ENCODE data around the gene SNORC.

Gene SNORC

DNA sequence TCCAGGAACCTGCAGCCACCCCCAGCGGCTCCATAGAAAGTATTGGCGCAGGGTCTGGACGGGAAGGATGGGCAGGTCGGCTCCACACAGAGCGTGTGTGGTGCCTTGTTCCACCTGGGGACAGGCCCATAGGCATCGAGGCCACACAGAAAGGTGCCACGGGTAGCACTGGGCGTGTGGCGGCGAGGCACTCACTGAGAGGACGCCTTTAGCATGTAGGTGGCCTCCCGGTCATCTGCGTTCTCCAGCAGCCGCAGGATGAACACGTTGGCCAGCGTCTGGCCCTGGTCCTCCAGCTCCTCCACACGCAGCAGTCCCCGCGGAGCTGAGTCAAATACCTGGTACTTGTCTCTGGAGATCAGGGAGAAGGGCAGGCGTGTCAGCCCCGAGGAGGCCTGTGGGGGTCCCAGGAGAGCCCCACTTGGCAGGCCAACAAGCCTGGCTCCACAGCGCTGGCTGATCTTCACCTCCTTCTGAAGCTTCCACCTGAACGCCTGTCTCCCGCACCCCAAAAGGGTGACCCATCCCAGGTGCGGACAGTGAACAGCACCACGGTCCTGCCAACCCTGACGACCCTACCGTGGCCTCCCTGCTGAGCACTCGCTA lies 13.2 kb downstream of the SNORC start:
- Histone ChIP-seq H3K4me2 (no peak overlapping the region), H3K4me1 (peaks cover 0 to 9% (median 6%) of the 10 kb centered on the region in 10 experiments; a peak in 8 of 20 replicates), H4K20me1 (peaks cover 0 to 26% (median 0%) of the 10 kb centered on the region in 11 experiments; a peak in 5 of 22 replicates), H3K4me3 (no peak overlapping the region), H3K36me3 (no peaks in the 10 kb centered on the region), H3K27me3 (peaks cover 2 to 9% (median 7%) of the 10 kb centered on the region in 11 experiments), H3K9ac (no peak overlapping the region), H3K27ac (no peak overlapping the region), H3K9me3 (replicated peaks in 1 of 11) (no peaks in the 10 kb centered on the region)
- no peak for TF ChIP-seq Cebpa-rat (IDR thresholded peaks at IDR 0.05)

DNA sequence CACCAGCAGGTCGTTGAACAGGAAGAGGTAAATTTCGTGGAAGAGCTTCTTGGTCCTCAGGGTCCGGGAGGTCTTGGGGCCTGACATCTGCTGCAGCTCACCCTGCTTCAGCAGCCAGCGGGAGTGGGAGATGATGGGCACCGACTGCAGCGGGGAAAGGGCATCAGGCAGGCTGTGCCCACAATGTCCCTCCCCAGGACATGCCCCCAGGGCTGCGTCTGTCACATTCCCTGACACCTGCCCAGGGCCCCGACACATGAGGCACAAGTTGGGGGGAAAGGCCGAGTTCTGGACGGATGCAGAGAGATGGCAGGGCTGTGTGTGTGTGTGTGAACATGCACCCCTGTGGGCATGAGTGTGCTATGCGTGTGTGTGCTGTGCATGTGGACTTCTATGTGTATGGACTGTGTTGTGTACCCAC lies 13.9 kb downstream of the SNORC start:
- H3K27me3 ChIP-seq: peaks cover 0 to under 1% (median 0%) of the 10 kb centered on the region in 11 experiments; a peak in 3 of 22 replicates
- no peak for TF ChIP-seq Cebpa-rat (IDR thresholded peaks at IDR 0.05)
- H4K20me1 ChIP-seq: peaks cover 0 to 19% (median 0%) of the 10 kb centered on the region in 11 experiments; a peak in 4 of 22 replicates
- H3K4me1 ChIP-seq: peaks cover 0 to 9% (median 6%) of the 10 kb centered on the region in 10 experiments; a peak in 8 of 20 replicates
- no peak overlapping the region for H3K4me2 ChIP-seq
- H3K4me3 ChIP-seq: no peak overlapping the region
- no peak overlapping the region for H3K27ac ChIP-seq
- H3K9ac ChIP-seq: no peak overlapping the region
- H3K36me3 ChIP-seq: no peaks in the 10 kb centered on the region
- H3K9me3 ChIP-seq (replicated peaks in 1 of 11): no peaks in the 10 kb centered on the region

DNA sequence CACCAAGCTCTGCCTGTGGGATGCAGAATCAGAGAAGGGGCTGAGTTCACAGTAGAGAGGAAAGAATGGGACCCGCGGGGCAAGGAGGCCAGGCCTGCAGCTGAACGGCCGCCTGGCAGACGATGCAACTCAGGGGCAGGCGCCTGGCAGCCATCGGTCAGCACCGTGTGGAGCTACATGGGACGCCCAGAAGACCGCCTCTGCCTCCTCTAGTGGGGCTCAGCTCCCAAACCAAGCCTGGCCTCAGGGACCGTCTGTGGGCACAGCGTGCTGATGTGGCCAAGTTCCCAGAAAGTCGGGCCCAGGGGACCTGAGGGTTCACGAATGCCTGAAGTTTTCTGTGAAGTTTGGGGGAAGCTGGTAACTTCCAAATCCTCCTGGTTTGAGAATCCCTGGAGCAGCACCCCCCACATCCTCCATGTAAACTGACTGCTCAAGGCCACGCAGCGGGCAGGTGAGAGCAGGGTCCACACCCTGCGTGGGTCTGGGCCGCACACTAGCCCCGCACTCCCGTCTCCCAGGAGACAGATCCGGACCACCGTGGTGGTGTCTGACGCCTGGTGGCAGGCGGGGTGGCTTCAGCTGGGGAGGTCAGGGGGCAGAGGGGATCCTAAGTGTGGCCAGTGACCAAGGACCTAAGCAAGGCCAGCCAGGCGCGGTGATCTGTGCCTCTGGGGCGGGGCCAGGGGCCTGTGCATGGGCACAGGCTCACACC lies 14.6 kb downstream of the SNORC start:
- no peak for TF ChIP-seq Cebpa-rat (IDR thresholded peaks at IDR 0.05)
- no peak overlapping the region for H3K4me2 ChIP-seq
- no peaks in the 10 kb centered on the region for H3K27me3 ChIP-seq
- no peaks in the 10 kb centered on the region for H3K36me3 ChIP-seq
- H3K4me3 ChIP-seq: no peak overlapping the region
- H3K27ac ChIP-seq: no peak overlapping the region
- no peak overlapping the region for H3K9ac ChIP-seq
- no peaks in the 10 kb centered on the region for H3K9me3 ChIP-seq (replicated peaks in 1 of 11)
- H3K4me1 ChIP-seq: peaks cover 0 to 9% (median 6%) of the 10 kb centered on the region in 10 experiments; a peak in 8 of 20 replicates
- peaks cover 0 to 12% (median 0%) of the 10 kb centered on the region in 11 experiments; a peak in 3 of 22 replicates for H4K20me1 ChIP-seq

DNA sequence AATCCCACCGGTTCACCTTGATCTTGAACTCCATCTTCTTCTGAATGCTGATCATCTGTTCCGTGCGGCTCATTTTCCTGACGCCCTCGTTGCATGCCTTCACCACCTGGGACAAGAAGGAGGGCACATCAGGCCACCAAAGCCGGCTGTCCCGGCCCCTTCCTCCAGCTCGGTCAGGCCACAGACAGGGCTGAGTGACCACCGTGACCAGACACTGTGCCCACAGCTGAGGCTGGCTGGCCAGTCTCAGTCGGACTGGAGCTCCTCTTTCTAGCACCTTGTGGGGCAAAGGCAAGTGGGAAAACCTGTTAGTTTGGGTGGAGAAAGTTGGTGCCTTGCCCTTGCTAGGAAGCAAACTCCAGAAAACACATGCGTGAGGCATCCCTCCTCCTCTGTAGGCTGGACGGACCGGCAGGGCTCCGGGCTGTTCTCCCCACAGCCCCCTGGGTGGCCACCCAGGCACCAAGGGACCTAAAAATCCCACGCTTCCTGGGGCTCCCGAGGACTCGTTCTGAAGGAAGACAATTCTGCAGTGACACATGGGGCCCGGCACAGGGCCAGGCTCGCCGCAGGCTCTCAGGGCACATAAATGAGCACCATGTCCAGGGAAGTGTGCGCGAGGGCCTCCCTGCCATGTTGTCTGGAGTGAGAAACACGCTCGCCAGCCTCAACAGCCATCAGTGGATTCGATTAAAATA lies 15.3 kb downstream of the SNORC start:
- H3K27ac ChIP-seq: no peak overlapping the region
- H3K36me3 ChIP-seq: no peaks in the 10 kb centered on the region
- H3K9ac ChIP-seq: no peak overlapping the region
- H3K9me3 ChIP-seq (replicated peaks in 1 of 11): no peaks in the 10 kb centered on the region
- no peaks in the 10 kb centered on the region for H3K27me3 ChIP-seq
- H3K4me3 ChIP-seq: no peak overlapping the region
- no peak for TF ChIP-seq Cebpa-rat (IDR thresholded peaks at IDR 0.05)
- H3K4me2 ChIP-seq: no peak overlapping the region
- peaks cover 0 to 12% (median 0%) of the 10 kb centered on the region in 11 experiments; a peak in 3 of 22 replicates for H4K20me1 ChIP-seq
- H3K4me1 ChIP-seq: peaks cover 0 to 8% (median 6%) of the 10 kb centered on the region in 10 experiments; a peak in 9 of 20 replicates

DNA sequence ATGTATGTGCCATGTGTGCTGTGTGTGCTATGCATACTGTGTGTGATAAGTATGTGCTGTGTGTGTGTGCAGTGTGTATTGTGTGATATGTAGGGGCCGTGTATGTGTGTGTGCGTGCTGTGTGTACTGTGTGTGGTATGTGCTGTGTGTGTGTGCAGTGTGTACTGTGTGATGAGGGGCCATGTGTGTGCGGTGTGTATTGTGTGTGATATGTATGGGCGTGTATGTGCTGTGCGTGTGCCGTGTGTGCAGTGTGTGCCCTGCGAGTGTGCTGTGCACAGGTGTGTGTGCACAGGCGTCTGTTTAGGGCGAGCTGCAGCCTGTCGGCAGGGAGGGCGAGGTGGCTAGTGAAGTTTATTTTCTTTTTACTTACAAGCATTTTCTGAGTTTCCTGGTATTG lies 16.1 kb downstream of the SNORC start:
- H3K27ac ChIP-seq: no peak overlapping the region

DNA sequence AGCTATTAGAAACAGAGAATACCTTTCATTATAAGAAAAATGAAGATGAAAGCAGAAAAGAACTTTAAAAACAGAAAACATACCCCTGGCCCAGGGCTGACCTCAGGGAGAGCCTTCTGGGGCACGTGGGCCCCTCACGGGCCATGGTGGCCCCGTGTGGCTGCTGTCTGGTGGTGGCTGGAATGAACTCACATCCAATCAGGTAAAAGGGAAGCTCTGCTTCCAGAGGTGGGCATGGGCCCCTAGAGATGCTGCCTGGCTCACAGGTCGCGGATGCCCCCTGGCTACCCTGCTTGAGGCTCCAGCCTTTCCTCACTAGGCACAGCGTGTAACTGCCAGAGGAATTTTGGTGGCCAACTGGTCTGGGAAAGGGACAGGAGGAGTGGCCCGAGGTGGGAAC lies 16.6 kb downstream of the SNORC start:
- Histone ChIP-seq H4K20me1 (peaks cover 0 to 12% (median 0%) of the 10 kb centered on the region in 11 experiments; a peak in 2 of 22 replicates), H3K27me3 (no peaks in the 10 kb centered on the region), H3K9me3 (replicated peaks in 1 of 11) (no peaks in the 10 kb centered on the region), H3K9ac (no peak overlapping the region), H3K36me3 (no peaks in the 10 kb centered on the region), H3K4me1 (peaks cover 0 to 10% (median 9%) of the 10 kb centered on the region in 10 experiments; a peak in 16 of 20 replicates), H3K4me3 (no peak overlapping the region), H3K4me2 (no peak overlapping the region), H3K27ac (no peak overlapping the region)
- no peak for TF ChIP-seq Cebpa-rat (IDR thresholded peaks at IDR 0.05)

More for the DNA sequence above, 16.1 kb downstream of the SNORC start:
- Histone ChIP-seq H3K4me3 (no peak overlapping the region), H3K36me3 (no peaks in the 10 kb centered on the region), H3K4me2 (no peak overlapping the region), H3K9ac (no peak overlapping the region), H3K4me1 (peaks cover 0 to 8% (median 7%) of the 10 kb centered on the region in 10 experiments; a peak in 16 of 20 replicates), H3K27me3 (no peaks in the 10 kb centered on the region), H3K9me3 (replicated peaks in 1 of 11) (no peaks in the 10 kb centered on the region), H4K20me1 (peaks cover 0 to 12% (median 0%) of the 10 kb centered on the region in 11 experiments; a peak in 2 of 22 replicates)
- TF ChIP-seq Cebpa-rat (IDR thresholded peaks at IDR 0.05): no peak

DNA sequence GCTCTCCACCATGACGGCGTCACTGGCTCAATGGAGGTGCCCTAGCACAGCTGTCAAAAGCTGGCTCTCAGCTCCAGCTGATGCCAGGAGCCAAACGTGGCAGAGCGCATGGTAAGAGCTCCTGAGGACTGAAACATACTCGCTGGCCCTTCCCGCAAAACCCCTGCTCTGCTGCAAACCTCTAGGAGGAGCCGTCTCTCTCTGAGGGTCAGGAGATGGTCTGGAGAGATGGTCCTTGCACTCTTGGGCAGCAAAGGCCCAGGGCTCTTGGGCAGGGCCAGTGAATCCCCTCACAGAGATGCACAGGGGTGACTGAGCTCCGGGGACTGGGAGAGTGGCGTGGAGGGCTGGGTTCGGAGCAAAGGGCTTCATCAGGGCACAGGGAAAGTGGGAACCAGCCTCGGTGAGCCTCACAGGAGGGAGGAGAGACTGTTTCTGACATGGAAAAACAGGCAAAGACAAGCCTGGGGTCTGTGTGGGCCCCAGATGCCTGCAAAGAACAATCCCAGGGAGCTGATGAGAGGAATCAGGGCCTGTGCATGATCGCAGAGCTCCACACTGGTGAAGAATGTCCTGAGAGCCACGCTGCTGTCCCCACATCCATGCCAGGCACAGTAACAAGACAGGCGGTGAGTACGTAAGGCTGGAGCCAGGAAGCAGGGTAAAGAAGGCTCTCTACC lies 17.2 kb downstream of the SNORC start:
- peaks cover 0 to 10% (median 9%) of the 10 kb centered on the region in 10 experiments; a peak in 16 of 20 replicates for H3K4me1 ChIP-seq
- H3K4me3 ChIP-seq: no peak overlapping the region
- H3K4me2 ChIP-seq: no peak overlapping the region
- H3K27ac ChIP-seq: no peak overlapping the region
- H3K9me3 ChIP-seq (replicated peaks in 1 of 11): no peaks in the 10 kb centered on the region
- H4K20me1 ChIP-seq: peaks cover 0 to 12% (median 0%) of the 10 kb centered on the region in 11 experiments; a peak in 2 of 22 replicates
- TF ChIP-seq Cebpa-rat (IDR thresholded peaks at IDR 0.05): no peak
- H3K9ac ChIP-seq: no peak overlapping the region
- H3K36me3 ChIP-seq: no peaks in the 10 kb centered on the region
- no peaks in the 10 kb centered on the region for H3K27me3 ChIP-seq

DNA sequence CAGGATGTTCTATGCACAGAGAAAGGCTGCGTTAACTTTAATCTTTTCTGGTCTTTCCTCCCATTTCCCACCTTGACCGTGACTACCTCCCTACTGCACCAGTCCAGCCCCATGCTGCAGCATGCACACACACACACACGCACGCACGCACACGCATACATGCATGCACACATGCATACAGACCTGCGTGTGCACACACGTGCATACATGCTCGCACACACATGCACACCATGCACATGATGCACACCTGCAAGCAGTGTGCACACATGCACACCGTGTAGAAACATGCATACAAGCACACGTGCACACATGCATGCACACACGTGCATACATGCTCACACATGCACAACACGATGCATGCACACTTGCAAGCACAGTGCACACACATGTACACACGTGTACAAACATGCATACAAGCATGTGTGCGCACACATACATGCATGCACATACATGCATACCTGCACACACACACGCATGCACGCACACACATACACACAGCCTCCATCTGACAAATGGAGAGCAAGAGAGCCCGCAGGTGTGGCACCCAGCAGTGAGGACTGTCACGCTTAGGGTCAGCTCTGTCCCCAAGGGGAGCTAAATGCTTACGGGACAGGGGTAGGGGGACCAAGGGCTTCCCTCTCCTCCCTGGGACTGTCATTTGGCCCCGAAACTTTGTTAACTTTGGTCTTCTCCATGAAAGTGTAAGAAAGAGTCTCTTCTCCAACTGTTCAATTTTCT lies 18.2 kb downstream of the SNORC start:
- H3K27ac ChIP-seq: no peak overlapping the region
- no peaks in the 10 kb centered on the region for H3K27me3 ChIP-seq
- no peaks in the 10 kb centered on the region for H3K9me3 ChIP-seq (replicated peaks in 1 of 11)

More for the DNA sequence above, 18.2 kb downstream of the SNORC start:
- H3K36me3 ChIP-seq: no peaks in the 10 kb centered on the region
- H3K9ac ChIP-seq: no peak overlapping the region
- H4K20me1 ChIP-seq: peaks cover 0 to 12% (median 0%) of the 10 kb centered on the region in 11 experiments; a peak in 2 of 22 replicates
- TF ChIP-seq Cebpa-rat (IDR thresholded peaks at IDR 0.05): no peak
- H3K4me1 ChIP-seq: peaks cover 0 to 10% (median 9%) of the 10 kb centered on the region in 10 experiments; a peak in 16 of 20 replicates
- no peak overlapping the region for H3K4me3 ChIP-seq
- H3K4me2 ChIP-seq: no peak overlapping the region
